HepG2 (cell line): Measurements from ENCODE around the gene DDX28. TPM values are rescaled to one million over a fixed set of nuclear protein-coding genes. Genes with fewer than 3 reads are reported as not detected.

Experiments
- CCAR2 ChIP-seq: fragments of 200-400 bp; formaldehyde crosslinking; optimal IDR thresholded peaks from 2 replicates; pipeline ENCODE3; 2018; ENCODE audit warnings: low read depth, mild to moderate bottlenecking, low read length, moderate library complexity
- EP300 ChIP-seq, 3 experiments: sonication (generic) in 1 of 3; formaldehyde crosslinking in 1 of 3; IDR thresholded peaks; 2 replicates each; pipeline versions ENCODE4 v1.5.1 to v1.6.1; 2011 to 2020; ENCODE audit warnings: low read depth in 2 of 3, low read length in 2 of 3, borderline replicate concordance in 1 of 3, improper control_type of control experiment in 1 of 3, mild to moderate bottlenecking in 1 of 3, missing genetic modification reagents in 1 of 3, moderate library complexity in 1 of 3
- MEIS2 ChIP-seq: sonication (generic); formaldehyde crosslinking; IDR thresholded peaks from 2 replicates; pipeline ENCODE4 v1.9.0; 2021; ENCODE audit warnings: mild to moderate bottlenecking, missing genetic modification reagents
- SMYD3 ChIP-seq: sonication (generic); formaldehyde crosslinking; IDR thresholded peaks from 2 replicates; pipeline ENCODE4 v1.8.1; 2023; ENCODE audit warnings: mild to moderate bottlenecking, missing genetic modification reagents
- SSRP1 ChIP-seq: IDR thresholded peaks from 2 replicates; pipeline ENCODE4 v1.6.1; 2016; ENCODE audit warnings: control low read depth
- ZFAT ChIP-seq: sonication (generic); formaldehyde crosslinking; conservative IDR thresholded peaks from 2 replicates; pipeline ENCODE4 v1.8.1; 2023; ENCODE audit warnings: missing genetic modification reagents, inconsistent platforms
- ZIK1 ChIP-seq: sonication (generic); formaldehyde crosslinking; IDR thresholded peaks from 2 replicates; pipeline ENCODE4 v1.5.0; 2020; ENCODE audit warnings: mild to moderate bottlenecking, low read depth, missing genetic modification reagents, borderline replicate concordance
- ZNF652 ChIP-seq: IDR thresholded peaks from 2 replicates; pipeline ENCODE4 v1.6.1; 2016; ENCODE audit warnings: low read depth, borderline replicate concordance
- ZNF724P ChIP-seq: sonication (generic); formaldehyde crosslinking; IDR thresholded peaks from 2 replicates; pipeline ENCODE4 v1.8.0; 2022; ENCODE audit warnings: missing genetic modification reagents, borderline replicate concordance
- ZSCAN25 ChIP-seq: sonication (generic); formaldehyde crosslinking; IDR thresholded peaks from 2 replicates; pipeline ENCODE4 v1.8.0; 2022; ENCODE audit warnings: mild to moderate bottlenecking, missing genetic modification reagents
- polyA plus RNA-seq, 8 experiments: library from polyadenylated mRNA; depleted of rRNA in 3 of 8; stranded (reverse) in 7 of 8; unstranded in 1 of 8; fragments of >200 nt; fragmentation: Illumina TruSeq in 4 of 8; extraction: Trizol in 4 of 8; gene quantifications; 2 replicates each; pipeline versions ENCODE4 v1.2.1 to v1.2.3, GENCODE V29; 2011 to 2016; ENCODE audit warnings: low read depth in 4 of 8, missing spikeins in 1 of 8, mixed read lengths in 1 of 8; ENCODE audit not compliant: insufficient read depth in 1 of 8
- total RNA-seq, 5 experiments: library from RNA; depleted of rRNA; stranded (reverse); fragments of >200 nt; fragmentation: Illumina TruSeq; extraction: Trizol; gene quantifications; 2 replicates each; pipeline ENCODE4 v1.2.3, GENCODE V29; 2016; ENCODE audit warnings: low read depth in 1 of 5
- TF ChIP-seq, protein P1 (sequence below): sonication (generic); formaldehyde crosslinking; conservative IDR thresholded peaks from 2 replicates; pipeline ENCODE4 v1.8.1; 2023; ENCODE audit warnings: missing genetic modification reagents
- TF ChIP-seq, protein P2 (sequence below): sonication (generic); formaldehyde crosslinking; IDR thresholded peaks from 2 replicates; pipeline ENCODE4 v1.8.0; 2022; ENCODE audit warnings: missing genetic modification reagents, mild to moderate bottlenecking, moderate library complexity, borderline replicate concordance
- TF ChIP-seq, protein P3 (sequence below), 2 experiments: sonication (generic) in 1 of 2; formaldehyde crosslinking in 1 of 2; IDR thresholded peaks; 2 replicates each; pipeline versions ENCODE4 v1.6.1 to v1.9.0; 2014 to 2022; ENCODE audit warnings: antibody characterized with exemption in 1 of 2, borderline replicate concordance in 1 of 2, inconsistent platforms in 1 of 2, low read depth in 1 of 2, missing genetic modification reagents in 1 of 2

The DDX28 gene
- total and polyA plus RNA-seq, 2 of the 13 experiments (the other 11 are each of a cell fraction or from before 2014, with no cell fraction given), result 14.1 to 16.4 TPM

DNA sequence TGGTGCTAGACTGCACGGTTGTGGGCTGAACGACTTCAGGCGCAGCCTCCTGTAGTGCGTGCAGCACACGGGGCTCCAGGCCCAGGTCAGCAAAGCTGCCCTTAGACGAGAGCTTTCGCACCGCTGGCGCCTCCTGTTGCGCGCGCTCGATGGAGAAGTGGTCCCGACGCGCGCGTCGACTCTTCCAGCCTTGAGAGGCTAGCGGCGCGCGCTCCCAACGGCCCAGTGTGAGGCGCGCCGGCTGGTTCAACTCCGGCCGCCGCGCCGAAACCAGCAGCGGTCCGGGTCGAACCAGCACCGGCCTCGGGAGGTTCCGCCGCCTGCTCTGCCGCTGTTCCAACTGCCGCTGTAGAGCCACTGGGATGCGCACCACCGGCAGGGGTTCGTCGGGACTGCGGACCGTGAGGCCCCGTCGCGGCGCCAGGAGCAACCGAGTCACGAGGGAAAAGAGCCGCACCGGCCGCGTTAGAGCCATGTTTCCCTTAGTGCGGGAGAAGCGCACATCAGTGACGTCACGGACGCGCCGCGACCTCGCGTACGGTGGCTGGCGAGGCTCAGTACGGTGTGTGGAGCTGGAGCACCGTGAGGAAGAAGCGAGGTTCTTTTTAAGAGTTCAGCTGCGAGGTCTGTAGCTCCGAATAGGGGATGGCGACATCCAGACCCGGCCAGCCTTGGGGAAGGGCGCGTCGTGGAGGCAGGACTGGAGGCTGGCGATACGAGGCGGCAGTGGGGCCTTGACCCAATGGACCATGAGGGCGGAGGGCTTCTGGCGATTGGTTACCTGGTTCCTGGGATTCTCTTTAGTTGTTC lies at the start of gene DDX28, which contains the start of gene DUS2 (continued):
- TF ChIP-seq ZFAT (CRISPR knock-in tag) (no peak; the same call in 1 of the 2 replicates), ZNF652 (CRISPR knock-in tag) (peak; percentile 63; the same call in 1 of the 2 replicates), MEIS2 (CRISPR knock-in tag) (no peak; the same call in none of the 2 replicates), CCAR2 (no peak), ZIK1 (CRISPR knock-in tag) (peak; percentile 82), ZSCAN25 (CRISPR knock-in tag) (peak; percentile 75), EP300 (IDR thresholded peaks at IDR 0.05; ENCODE audit: low read depth in 2 of 2, low read length in 2 of 2) (peak; percentile 37 to 77; a peak in 2 of 4 replicates), EP300 (CRISPR knock-in tag; IDR thresholded peaks at IDR 0.05; ENCODE audit: borderline replicate concordance) (peak; percentile 37; the same call in 1 of the 2 replicates), SMYD3 (CRISPR knock-in tag) (peak; percentile 97; the same call in 1 of the 2 replicates), SSRP1 (CRISPR knock-in tag) (peak; percentile 89), ZNF724P (no peak)
- TF ChIP-seq, protein P1, sequence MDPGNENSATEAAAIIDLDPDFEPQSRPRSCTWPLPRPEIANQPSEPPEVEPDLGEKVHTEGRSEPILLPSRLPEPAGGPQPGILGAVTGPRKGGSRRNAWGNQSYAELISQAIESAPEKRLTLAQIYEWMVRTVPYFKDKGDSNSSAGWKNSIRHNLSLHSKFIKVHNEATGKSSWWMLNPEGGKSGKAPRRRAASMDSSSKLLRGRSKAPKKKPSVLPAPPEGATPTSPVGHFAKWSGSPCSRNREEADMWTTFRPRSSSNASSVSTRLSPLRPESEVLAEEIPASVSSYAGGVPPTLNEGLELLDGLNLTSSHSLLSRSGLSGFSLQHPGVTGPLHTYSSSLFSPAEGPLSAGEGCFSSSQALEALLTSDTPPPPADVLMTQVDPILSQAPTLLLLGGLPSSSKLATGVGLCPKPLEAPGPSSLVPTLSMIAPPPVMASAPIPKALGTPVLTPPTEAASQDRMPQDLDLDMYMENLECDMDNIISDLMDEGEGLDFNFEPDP, result no peak
- TF ChIP-seq, protein P2, sequence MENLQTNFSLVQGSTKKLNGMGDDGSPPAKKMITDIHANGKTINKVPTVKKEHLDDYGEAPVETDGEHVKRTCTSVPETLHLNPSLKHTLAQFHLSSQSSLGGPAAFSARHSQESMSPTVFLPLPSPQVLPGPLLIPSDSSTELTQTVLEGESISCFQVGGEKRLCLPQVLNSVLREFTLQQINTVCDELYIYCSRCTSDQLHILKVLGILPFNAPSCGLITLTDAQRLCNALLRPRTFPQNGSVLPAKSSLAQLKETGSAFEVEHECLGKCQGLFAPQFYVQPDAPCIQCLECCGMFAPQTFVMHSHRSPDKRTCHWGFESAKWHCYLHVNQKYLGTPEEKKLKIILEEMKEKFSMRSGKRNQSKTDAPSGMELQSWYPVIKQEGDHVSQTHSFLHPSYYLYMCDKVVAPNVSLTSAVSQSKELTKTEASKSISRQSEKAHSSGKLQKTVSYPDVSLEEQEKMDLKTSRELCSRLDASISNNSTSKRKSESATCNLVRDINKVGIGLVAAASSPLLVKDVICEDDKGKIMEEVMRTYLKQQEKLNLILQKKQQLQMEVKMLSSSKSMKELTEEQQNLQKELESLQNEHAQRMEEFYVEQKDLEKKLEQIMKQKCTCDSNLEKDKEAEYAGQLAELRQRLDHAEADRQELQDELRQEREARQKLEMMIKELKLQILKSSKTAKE (CRISPR knock-in tag), result no peak; the same call in 1 of the 2 replicates
- TF ChIP-seq, protein P3, sequence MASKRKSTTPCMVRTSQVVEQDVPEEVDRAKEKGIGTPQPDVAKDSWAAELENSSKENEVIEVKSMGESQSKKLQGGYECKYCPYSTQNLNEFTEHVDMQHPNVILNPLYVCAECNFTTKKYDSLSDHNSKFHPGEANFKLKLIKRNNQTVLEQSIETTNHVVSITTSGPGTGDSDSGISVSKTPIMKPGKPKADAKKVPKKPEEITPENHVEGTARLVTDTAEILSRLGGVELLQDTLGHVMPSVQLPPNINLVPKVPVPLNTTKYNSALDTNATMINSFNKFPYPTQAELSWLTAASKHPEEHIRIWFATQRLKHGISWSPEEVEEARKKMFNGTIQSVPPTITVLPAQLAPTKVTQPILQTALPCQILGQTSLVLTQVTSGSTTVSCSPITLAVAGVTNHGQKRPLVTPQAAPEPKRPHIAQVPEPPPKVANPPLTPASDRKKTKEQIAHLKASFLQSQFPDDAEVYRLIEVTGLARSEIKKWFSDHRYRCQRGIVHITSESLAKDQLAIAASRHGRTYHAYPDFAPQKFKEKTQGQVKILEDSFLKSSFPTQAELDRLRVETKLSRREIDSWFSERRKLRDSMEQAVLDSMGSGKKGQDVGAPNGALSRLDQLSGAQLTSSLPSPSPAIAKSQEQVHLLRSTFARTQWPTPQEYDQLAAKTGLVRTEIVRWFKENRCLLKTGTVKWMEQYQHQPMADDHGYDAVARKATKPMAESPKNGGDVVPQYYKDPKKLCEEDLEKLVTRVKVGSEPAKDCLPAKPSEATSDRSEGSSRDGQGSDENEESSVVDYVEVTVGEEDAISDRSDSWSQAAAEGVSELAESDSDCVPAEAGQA (IDR thresholded peaks at IDR 0.05; ENCODE audit: low read depth), result peak; percentile 95
- TF ChIP-seq, protein P3 (CRISPR knock-in tag; IDR thresholded peaks at IDR 0.05; ENCODE audit: borderline replicate concordance), result peak; percentile 48
